ENCODE results near the gene SLC19A1. TPM values are rescaled to one million over a fixed set of nuclear protein-coding genes. Genes with fewer than 3 reads are reported as not detected.

SLC19A1 gene
- total RNA-seq, 1 donor from 2014 or later = 19.3 TPM

DNA sequence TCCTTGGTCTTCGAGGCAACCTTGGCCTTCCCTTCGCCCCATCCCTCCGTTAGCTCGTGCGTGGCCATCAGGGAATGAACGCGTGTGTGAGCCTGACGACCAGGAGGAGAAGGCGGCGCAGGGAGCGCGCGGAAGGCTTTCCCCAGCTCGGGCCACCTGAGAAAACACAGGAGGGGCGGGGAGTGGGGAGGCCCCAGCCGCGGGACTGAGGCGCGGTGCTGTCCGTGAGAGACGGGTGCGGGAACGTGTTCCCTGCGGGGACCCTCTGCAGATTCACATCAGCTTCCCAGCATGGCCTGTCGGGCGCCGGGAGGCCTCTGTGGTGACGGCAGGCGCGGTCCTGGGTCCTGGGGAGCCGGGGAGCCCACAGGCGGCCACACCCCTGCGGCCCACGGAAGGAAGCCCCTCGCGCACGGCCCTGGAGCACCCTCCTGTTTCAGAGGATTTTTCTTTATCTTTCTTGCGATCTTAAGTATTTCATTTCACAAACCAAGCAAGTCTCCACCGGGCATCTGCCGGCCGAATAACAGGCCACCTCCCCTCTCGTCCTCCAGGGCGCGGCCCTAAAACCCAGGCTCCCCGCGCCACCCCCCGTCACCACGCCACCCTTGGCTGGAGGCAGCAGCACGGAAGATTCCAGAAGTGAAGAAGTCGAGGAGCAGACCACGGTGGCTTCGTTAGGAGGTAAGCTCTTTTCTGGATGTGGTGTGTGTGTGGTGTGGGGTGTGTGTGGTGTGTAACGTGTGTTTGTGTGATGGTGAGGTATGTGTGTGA, 66.3 kb downstream of the SLC19A1 start:
- no peak overlapping the region for H3K4me3 ChIP-seq (ENCODE audit: low read depth, low read length)
- TF ChIP-seq, protein P1, sequence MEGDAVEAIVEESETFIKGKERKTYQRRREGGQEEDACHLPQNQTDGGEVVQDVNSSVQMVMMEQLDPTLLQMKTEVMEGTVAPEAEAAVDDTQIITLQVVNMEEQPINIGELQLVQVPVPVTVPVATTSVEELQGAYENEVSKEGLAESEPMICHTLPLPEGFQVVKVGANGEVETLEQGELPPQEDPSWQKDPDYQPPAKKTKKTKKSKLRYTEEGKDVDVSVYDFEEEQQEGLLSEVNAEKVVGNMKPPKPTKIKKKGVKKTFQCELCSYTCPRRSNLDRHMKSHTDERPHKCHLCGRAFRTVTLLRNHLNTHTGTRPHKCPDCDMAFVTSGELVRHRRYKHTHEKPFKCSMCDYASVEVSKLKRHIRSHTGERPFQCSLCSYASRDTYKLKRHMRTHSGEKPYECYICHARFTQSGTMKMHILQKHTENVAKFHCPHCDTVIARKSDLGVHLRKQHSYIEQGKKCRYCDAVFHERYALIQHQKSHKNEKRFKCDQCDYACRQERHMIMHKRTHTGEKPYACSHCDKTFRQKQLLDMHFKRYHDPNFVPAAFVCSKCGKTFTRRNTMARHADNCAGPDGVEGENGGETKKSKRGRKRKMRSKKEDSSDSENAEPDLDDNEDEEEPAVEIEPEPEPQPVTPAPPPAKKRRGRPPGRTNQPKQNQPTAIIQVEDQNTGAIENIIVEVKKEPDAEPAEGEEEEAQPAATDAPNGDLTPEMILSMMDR (conservative IDR thresholded peaks at IDR 0.05; ENCODE audit: low read depth, low read length) = no peak
- DNase-seq (ENCODE audit: low read depth) = no peak

DNA sequence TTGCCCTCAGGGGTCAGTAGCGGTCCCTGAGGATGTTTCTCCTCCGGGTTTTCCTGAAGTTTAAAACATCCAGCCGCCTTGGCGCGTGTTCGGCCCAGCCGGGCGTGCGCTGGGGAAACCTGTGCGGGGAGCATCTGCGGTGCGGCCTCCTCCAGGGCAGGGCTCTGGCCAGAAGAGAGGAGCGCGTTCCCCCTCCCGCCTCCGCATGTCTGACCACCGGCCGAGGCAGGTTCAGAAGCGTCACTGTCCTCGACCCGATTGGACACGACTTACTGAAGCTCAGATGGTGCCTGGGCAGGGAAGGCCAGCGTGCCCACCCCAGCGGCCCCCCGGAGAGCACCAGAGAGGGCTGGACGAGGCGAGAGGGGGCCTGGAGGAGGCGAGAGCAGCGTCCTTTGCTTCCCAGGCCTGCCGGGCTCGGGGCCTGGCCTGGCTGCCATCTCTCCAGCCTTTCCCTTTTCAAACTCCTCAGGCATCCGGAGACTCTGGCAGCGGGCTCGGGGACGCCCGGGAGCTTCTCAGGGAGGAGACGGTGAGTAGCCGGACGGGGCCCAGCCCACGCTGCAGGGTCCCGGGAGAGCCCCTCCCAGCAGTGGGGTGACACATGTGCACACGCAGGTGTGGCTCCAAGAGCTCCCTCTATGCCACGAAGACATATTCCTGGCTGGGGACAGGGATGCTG, 67.1 kb downstream of the SLC19A1 start:
- no peak overlapping the region for H3K4me3 ChIP-seq (ENCODE audit: low read depth, low read length)
- TF ChIP-seq, protein P1 (conservative IDR thresholded peaks at IDR 0.05; ENCODE audit: low read depth, low read length) = no peak

DNA sequence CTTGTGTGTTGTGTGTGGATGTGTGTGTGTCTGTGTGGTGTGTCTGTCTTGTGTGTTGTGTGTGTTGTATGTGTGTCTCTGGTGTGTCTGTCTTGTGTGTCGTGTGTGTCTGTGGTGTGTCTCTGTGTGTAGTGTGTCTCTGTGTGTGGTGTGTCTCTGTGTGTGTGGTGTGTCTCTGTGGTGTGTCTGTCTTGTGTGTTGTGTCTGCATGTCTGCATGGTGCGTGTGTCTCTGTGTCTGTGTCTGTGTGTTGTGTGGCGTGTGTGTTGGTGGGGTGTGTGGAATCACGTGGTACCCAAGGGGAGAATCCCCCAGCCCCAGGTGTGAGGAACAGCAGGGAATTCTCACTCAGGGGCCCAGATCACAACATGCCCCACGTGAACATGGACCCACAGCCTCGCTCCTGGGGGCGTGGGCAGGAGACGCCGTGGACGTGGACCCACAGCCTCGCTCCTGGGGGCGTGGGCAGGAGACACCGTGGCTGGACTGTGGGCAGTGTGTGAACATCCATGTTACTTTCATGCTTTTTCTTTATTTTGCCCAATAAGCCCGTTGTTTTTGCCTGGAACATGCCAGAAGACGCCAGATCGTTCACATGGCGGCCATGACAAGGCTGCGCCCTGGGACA, 67.8 kb downstream of the SLC19A1 start:
- DNase-seq (ENCODE audit: low read depth) = no peak
- no peak overlapping the region for H3K4me3 ChIP-seq (ENCODE audit: low read depth, low read length)
- TF ChIP-seq, protein P1 (conservative IDR thresholded peaks at IDR 0.05; ENCODE audit: low read depth, low read length) = no peak

More for the DNA sequence above, 67.1 kb downstream of the SLC19A1 start:
- no peak for DNase-seq (ENCODE audit: low read depth)

DNA sequence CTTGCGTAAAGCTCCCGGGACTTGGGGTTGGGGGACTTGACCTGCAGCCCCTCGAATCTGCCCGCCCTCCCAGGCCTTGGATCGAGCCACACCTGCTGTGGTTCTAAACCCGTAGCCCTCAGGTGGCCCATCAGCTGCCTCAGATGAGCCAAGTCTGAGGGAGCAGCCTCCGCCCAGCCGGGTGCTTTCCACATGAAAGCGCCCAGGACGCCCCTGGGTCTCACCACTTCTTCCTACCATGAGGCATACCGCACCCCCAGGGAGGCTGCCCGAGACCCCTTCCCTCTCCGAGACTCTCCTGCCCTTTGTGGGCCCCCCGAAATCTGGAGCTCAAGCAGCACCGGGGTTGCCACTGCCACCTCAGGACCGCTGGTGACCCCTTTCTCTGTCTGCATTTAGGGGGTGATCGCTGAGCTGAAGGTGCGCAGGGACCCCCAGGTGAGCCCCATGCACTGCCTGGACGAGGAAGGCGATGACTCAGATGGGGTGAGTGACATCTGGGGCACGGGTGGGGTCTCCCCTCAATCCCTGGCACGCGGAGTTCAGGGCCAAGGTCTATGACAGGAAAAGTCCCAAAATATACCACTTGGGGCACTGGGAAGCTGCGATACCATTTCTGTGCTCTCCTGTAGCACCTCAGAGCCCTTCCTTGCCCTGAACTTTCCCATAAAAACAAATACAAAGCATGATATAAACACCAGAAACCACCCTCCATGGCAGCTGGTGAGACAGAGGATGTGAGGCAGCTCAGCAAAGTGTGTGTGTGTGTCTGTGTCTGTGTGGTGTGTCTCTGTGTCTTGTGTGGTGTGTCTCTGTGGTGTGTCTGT, 68.5 kb downstream of the SLC19A1 start:
- DNase-seq (ENCODE audit: low read depth) = no peak
- TF ChIP-seq, protein P1 (conservative IDR thresholded peaks at IDR 0.05; ENCODE audit: low read depth, low read length) = no peak
- no peak overlapping the region for H3K4me3 ChIP-seq (ENCODE audit: low read depth, low read length)

DNA sequence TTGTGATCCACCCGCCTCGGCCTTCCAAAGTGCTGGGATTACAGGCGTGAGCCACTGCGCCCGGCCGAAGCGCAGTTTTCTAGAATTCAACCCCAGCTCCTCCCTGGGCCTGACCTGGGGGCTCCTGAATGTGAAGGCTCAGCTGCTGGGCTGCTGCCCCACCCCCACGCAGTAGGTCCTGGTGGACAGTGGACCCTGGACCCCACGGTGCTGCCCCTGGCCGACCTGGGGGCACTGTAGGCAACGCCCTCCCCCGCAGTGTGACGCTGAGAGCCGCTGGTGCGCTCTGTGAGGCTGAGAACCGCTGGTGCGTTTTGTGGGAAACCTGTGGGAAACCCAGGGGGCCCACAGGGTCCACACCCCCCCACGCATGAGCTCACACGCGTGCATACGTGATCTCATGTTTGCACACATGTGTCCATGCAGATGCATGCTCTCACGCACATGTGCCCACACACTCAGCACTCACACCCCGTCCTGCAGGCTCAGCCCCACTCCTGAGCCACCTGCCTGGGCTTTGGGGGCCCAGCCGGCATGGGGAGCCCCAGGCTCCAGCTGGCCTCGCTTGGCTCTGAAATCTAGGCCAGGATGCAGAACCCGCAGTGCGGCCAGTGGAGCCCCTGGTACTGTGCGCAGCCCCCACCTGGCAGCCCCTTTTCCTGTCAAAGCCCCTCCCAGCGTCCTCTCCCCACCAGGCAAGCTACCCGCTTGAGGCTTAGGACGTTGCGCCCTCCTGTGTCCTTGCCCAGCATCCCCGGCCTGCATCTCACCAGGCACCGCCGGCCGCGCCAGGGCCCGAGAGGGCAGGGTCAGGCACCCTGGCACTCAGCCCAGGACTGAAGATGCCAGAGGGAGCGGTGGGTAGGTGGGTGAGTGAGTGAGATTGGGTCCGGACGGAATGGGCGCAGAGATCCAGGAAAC, 69.5 kb downstream of the SLC19A1 start:
- TF ChIP-seq, protein P1 (conservative IDR thresholded peaks at IDR 0.05; ENCODE audit: low read depth, low read length) = no peak
- H3K4me3 ChIP-seq (ENCODE audit: low read depth, low read length) = no peak overlapping the region
- no peak for DNase-seq (ENCODE audit: low read depth)
